HCT116 (cell line): Measurements from ENCODE around the gene ARHGAP23. TPM values are rescaled to one million over a fixed set of nuclear protein-coding genes. Genes with fewer than 3 reads are reported as not detected.

Experiments used
- ATAC-seq: fragments of 200-7000 bp; cut with Tn5 transposase; 2 replicates; pipeline ENCODE4 v1.9.1; 2020; ENCODE audit warnings: mild to moderate bottlenecking, moderate library complexity
- BruUV-seq: library from RNA; stranded (reverse); fragments of 400-500 nt; replicated peaks from 2 replicates; lab custom pipeline; 2021; lab: Mats Ljungman, UMichigan
- CTCF ChIA-PET: fragments of 300-600 bp; sonication (Branson Sonifier 250); formaldehyde crosslinking; loops from one replicate; lab custom pipeline; 2021; ENCODE audit warnings: antibody characterized with exemption; lab: Charles Lee
- POLR2A ChIA-PET: fragments of 300-600, 350-600 bp; sonication (Branson Sonifier 250); formaldehyde crosslinking; loops from one replicate; lab custom pipeline; 2021; ENCODE audit warnings: antibody characterized with exemption; lab: Charles Lee
- RAD21 ChIA-PET, 2 experiments: fragments of 300-600 bp; sonication (Branson Sonifier 250); formaldehyde crosslinking; loops; one replicate each; lab custom pipeline; 2023; ENCODE audit warnings: low total read pairs in 2 of 2; ENCODE audit not compliant: uncharacterized antibody in 2 of 2, unreplicated experiment in 2 of 2, low non-redundant PET in 1 of 2; lab: Charles Lee
- DNase-seq: peaks from one replicate; pipeline ENCODE4 v3.0.0-alpha.2; 2010; ENCODE audit warnings: low read depth, low spot score
- H2AFZ ChIP-seq: fragments of 200-600 bp; shearing (Covaris generic), sonication (generic); 2 replicates; pipeline ENCODE4 v1.6.1; 2017; ENCODE audit warnings: low read depth, mixed run types, mixed read lengths, antibody characterized with exemption, low read length; ENCODE audit not compliant: poor library complexity, severe bottlenecking
- H3K27ac ChIP-seq: 2 replicates; pipeline ENCODE4 v1.5.1; 2012; ENCODE audit warnings: low read depth, low read length
- H3K27me3 ChIP-seq: fragments of 200-600 bp; sonication (generic); 2 replicates; pipeline ENCODE4 v1.6.1; 2016; ENCODE audit warnings: mixed run types, low read length, mixed read lengths; ENCODE audit not compliant: insufficient read depth
- H3K36me3 ChIP-seq, 2 experiments: fragments of 200-500 bp in 1 of 2; fragments of 200-600 bp in 1 of 2; sonication (Bioruptor generic) in 1 of 2; sonication (generic) in 1 of 2; 2 replicates each; pipeline versions ENCODE4 v1.5.1 to v1.6.1; 2014 to 2016; ENCODE audit warnings: low read length in 2 of 2, inconsistent platforms in 1 of 2, mixed read lengths in 1 of 2, mixed run types in 1 of 2; ENCODE audit not compliant: insufficient read depth in 2 of 2, control insufficient read depth in 1 of 2
- H3K4me1 ChIP-seq, 2 experiments: fragments of 200-600 bp in 1 of 2; sonication (generic) in 1 of 2; 2 replicates each; pipeline versions ENCODE4 v1.5.1 to v1.6.1; 2012 to 2017; ENCODE audit warnings: low read length in 2 of 2, inconsistent platforms in 1 of 2, mild to moderate bottlenecking in 1 of 2, mixed read lengths in 1 of 2, mixed run types in 1 of 2, moderate library complexity in 1 of 2; ENCODE audit not compliant: insufficient read depth in 2 of 2, control insufficient read depth in 1 of 2
- H3K4me2 ChIP-seq: fragments of 200-600 bp; sonication (generic); 2 replicates; pipeline ENCODE4 v1.6.1; 2017; ENCODE audit warnings: mixed run types, low read length, mixed read lengths
- H3K4me3 ChIP-seq, 2 experiments: fragments of 200-600 bp in 1 of 2; sonication (generic) in 1 of 2; replicated peaks in 1 of 2; 2 replicates each; pipeline ENCODE4 v1.5.1; 2011 to 2016; ENCODE audit warnings: low read length in 2 of 2, control low read depth in 1 of 2, low read depth in 1 of 2, mild to moderate bottlenecking in 1 of 2, mixed read lengths in 1 of 2, mixed run types in 1 of 2
- H3K79me2 ChIP-seq: fragments of 200-600 bp; sonication (generic); 2 replicates; pipeline ENCODE4 v1.6.1; 2017; ENCODE audit warnings: mild to moderate bottlenecking, mixed run types, low read length, moderate library complexity, mixed read lengths; ENCODE audit not compliant: insufficient read depth
- H3K9ac ChIP-seq: fragments of 200-600 bp; sonication (generic); 2 replicates; pipeline ENCODE4 v1.6.1; 2016; ENCODE audit warnings: low read length, mixed read lengths
- H3K9me2 ChIP-seq: fragments of 200-600 bp; sonication (generic), shearing (Covaris generic); 2 replicates; pipeline ENCODE4 v1.6.1; 2017; ENCODE audit warnings: mixed run types, mild to moderate bottlenecking, moderate library complexity; ENCODE audit not compliant: insufficient read depth
- H3K9me3 ChIP-seq, 2 experiments: fragments of 200-500 bp in 1 of 2; fragments of 200-600 bp in 1 of 2; sonication (Bioruptor generic) in 1 of 2; sonication (generic) in 1 of 2; 2 replicates each; pipeline ENCODE4 v1.6.1; 2014 to 2017; ENCODE audit warnings: low read length in 2 of 2, mixed read lengths in 2 of 2, inconsistent platforms in 1 of 2, low read depth in 1 of 2, mild to moderate bottlenecking in 1 of 2, mixed run types in 1 of 2, moderate library complexity in 1 of 2; ENCODE audit not compliant: control insufficient read depth in 1 of 2, insufficient read depth in 1 of 2
- H4K20me1 ChIP-seq: fragments of 200-600 bp; sonication (generic), shearing (Covaris generic); 2 replicates; pipeline ENCODE4 v1.6.1; 2017; ENCODE audit warnings: mixed run types, mild to moderate bottlenecking, moderate library complexity; ENCODE audit not compliant: insufficient read depth
- CBX3 ChIP-seq: IDR thresholded peaks from 2 replicates; pipeline ENCODE4 v1.6.1; 2012; ENCODE audit warnings: low read depth
- CEBPB ChIP-seq: IDR thresholded peaks from 2 replicates; pipeline ENCODE4 v1.6.1; 2012; ENCODE audit warnings: low read depth
- EGR1 ChIP-seq: IDR thresholded peaks from 2 replicates; pipeline ENCODE4 v1.6.1; 2012; ENCODE audit warnings: low read depth
- EZH2 ChIP-seq: fragments of 200-600 bp; sonication (generic); IDR thresholded peaks from 2 replicates; pipeline ENCODE4 v1.6.1; 2017; ENCODE audit warnings: antibody characterized with exemption, mixed run types
- EZH2phosphoT487 ChIP-seq: fragments of 200-600 bp; IDR thresholded peaks from 2 replicates; pipeline ENCODE4 v1.6.1; 2018; ENCODE audit warnings: antibody characterized with exemption, borderline replicate concordance
- FOSL1 ChIP-seq: IDR thresholded peaks from 2 replicates; pipeline ENCODE4 v1.6.1; 2012; ENCODE audit warnings: low read depth
- JUND ChIP-seq: IDR thresholded peaks from 2 replicates; pipeline ENCODE4 v1.6.1; 2012
- POLR2A ChIP-seq: IDR thresholded peaks from 2 replicates; pipeline ENCODE4 v1.7.0; 2011; ENCODE audit warnings: borderline replicate concordance; ENCODE audit not compliant: insufficient read depth, insufficient read length; ENCODE audit errors: extremely low read depth
- POLR2AphosphoS5 ChIP-seq: IDR thresholded peaks from 2 replicates; pipeline ENCODE4 v1.6.1; 2011; ENCODE audit warnings: mild to moderate bottlenecking, low read depth, low read length, moderate library complexity
- RAD21 ChIP-seq: IDR thresholded peaks from 2 replicates; pipeline ENCODE4 v1.6.1; 2012; ENCODE audit warnings: low read depth, mild to moderate bottlenecking
- SIN3A ChIP-seq: IDR thresholded peaks from 2 replicates; pipeline ENCODE4 v1.6.1; 2012; ENCODE audit warnings: low read depth
- SP1 ChIP-seq: IDR thresholded peaks from 2 replicates; pipeline ENCODE4 v1.6.1; 2012; ENCODE audit warnings: low read depth
- SRF ChIP-seq: IDR thresholded peaks from 2 replicates; pipeline ENCODE4 v1.6.1; 2012; ENCODE audit warnings: low read depth
- TCF7L2 ChIP-seq: IDR thresholded peaks from 2 replicates; pipeline ENCODE4 v1.7.0; 2011; ENCODE audit warnings: borderline replicate concordance, inconsistent platforms; ENCODE audit not compliant: insufficient read depth, insufficient read length; ENCODE audit errors: extremely low read depth
- YY1 ChIP-seq: IDR thresholded peaks from 2 replicates; pipeline ENCODE4 v1.6.1; 2011; ENCODE audit warnings: low read length, low read depth, moderate library complexity, mild to moderate bottlenecking; ENCODE audit not compliant: insufficient replicate concordance; ENCODE audit errors: extremely low read depth
- ZFX ChIP-seq: fragments of 450-650 bp; IDR thresholded peaks from 2 replicates; pipeline ENCODE4 v1.6.1; 2017
- ZNF274 ChIP-seq: fragments of 200-500 bp; sonication (Bioruptor generic); IDR thresholded peaks from 2 replicates; pipeline ENCODE4 v1.6.1; 2014; ENCODE audit warnings: mild to moderate bottlenecking, low read depth, low read length, inconsistent platforms
- intact Hi-C: fragments of 100-400 bp; cut with micrococcal nuclease; formaldehyde crosslinking; loops from 2 replicates; pipeline ENCODE4 v1.10.0; 2022
- total RNA-seq: library from RNA; stranded (reverse); gene quantifications from one replicate; pipeline ENCODE4 v1.2.1, GENCODE V29; 2021; ENCODE audit not compliant: unreplicated experiment
- TF ChIP-seq, protein P1 (sequence below), 3 experiments: fragments of 200-600 bp in 1 of 3; sonication (generic) in 1 of 3; IDR thresholded peaks in 2 of 3; conservative IDR thresholded peaks in 1 of 3; 2 replicates each; pipeline ENCODE4 v1.5.1; 2012 to 2017; ENCODE audit warnings: low read depth in 2 of 3, low read length in 2 of 3, antibody characterized with exemption in 1 of 3, borderline replicate concordance in 1 of 3, control low read depth in 1 of 3, mild to moderate bottlenecking in 1 of 3, mixed read lengths in 1 of 3, mixed run types in 1 of 3, moderate library complexity in 1 of 3; ENCODE audit not compliant: insufficient read depth in 1 of 3
- TF ChIP-seq, protein P2 (sequence below): IDR thresholded peaks from 2 replicates; pipeline ENCODE4 v1.6.1; 2012
- TF ChIP-seq, protein P3 (sequence below): IDR thresholded peaks from 2 replicates; pipeline ENCODE4 v1.6.1; 2012

The ARHGAP23 gene
- total RNA-seq, 1 experiment from 2014 or later, result 41.0 TPM

DNA sequence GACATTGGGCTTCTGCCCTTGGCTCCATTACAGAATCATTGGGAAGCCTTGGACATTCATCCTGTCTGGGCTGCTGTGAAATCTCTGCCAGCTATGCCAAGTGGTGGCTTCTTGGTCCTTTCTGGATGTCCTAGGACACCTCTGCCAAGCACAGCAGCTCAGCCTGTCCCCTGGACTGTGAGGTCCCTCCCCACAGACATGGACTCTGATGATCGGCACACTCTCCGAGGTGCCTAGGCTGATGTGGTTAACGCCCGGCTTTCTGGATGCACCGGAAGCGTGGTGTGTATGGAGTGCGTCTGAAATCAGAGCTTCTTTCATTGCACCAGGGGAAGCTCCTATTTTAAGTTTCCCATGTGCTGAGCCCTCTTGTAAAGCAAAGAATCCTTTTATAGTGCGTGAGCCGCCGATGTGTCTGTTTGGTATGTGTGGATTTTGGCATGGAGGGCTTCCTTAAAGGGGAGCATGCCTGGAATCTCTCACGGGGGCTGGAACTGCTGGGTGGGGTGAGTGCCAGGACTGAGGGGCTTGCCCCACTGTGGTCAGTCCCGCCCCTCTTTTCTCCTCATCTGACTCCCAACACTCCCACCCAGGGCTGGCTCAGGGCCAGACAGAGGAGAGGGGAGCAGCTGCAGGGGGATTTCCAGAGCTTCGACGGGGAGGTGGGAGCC, 7.0 kb upstream of the ARHGAP23 start:
- Histone ChIP-seq H4K20me1 (no peaks in the 10 kb centered on the region), H3K4me1 (peaks cover 0 to 13% of the 10 kb centered on the region in 2 experiments; a peak in 1 of 4 replicates), H3K9ac (no peak overlapping the region), H2AFZ (no peak overlapping the region), H3K79me2 (no peaks in the 10 kb centered on the region), H3K36me3 (no peaks in the 10 kb centered on the region), H3K9me2 (no peaks in the 10 kb centered on the region), H3K27ac (no peak overlapping the region), H3K4me2 (no peak overlapping the region), H3K27me3 (no peaks in the 10 kb centered on the region), H3K4me3 (no peak overlapping the region), H3K9me3 (no peaks in the 10 kb centered on the region)
- no TSS peak for BruUV-seq
- intact Hi-C loops, result no loop called here
- ChIA-PET POLR2A (no interaction called here), RAD21 (no interaction called here), CTCF (interaction anchor here (1.1 to 1.4 kb wide), 2 partner anchors 20 to 116 kb away, joined by 3 to 4 read pairs; no protein-coding TSS in a partner anchor)
- ATAC-seq (no peak), DNase-seq (no peak)
- TF ChIP-seq RAD21 (no peak), ZNF274 (no peak), EZH2 (no peak), FOSL1 (no peak), EGR1 (no peak), ZFX (no peak), SIN3A (no peak), SRF (no peak), JUND (no peak), EZH2phosphoT487 (no peak), POLR2AphosphoS5 (no peak), CBX3 (no peak), CEBPB (no peak), POLR2A (no peak), TCF7L2 (no peak), YY1 (no peak), SP1 (no peak)
- TF ChIP-seq, protein P1, sequence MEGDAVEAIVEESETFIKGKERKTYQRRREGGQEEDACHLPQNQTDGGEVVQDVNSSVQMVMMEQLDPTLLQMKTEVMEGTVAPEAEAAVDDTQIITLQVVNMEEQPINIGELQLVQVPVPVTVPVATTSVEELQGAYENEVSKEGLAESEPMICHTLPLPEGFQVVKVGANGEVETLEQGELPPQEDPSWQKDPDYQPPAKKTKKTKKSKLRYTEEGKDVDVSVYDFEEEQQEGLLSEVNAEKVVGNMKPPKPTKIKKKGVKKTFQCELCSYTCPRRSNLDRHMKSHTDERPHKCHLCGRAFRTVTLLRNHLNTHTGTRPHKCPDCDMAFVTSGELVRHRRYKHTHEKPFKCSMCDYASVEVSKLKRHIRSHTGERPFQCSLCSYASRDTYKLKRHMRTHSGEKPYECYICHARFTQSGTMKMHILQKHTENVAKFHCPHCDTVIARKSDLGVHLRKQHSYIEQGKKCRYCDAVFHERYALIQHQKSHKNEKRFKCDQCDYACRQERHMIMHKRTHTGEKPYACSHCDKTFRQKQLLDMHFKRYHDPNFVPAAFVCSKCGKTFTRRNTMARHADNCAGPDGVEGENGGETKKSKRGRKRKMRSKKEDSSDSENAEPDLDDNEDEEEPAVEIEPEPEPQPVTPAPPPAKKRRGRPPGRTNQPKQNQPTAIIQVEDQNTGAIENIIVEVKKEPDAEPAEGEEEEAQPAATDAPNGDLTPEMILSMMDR (IDR thresholded peaks at IDR 0.05 in 2 of 3, conservative IDR thresholded peaks at IDR 0.05 in 1 of 3; ENCODE audit: borderline replicate concordance in 1 of 3, insufficient read depth in 1 of 3, low read depth in 2 of 3, low read length in 2 of 3), result no peak
- TF ChIP-seq, protein P2, sequence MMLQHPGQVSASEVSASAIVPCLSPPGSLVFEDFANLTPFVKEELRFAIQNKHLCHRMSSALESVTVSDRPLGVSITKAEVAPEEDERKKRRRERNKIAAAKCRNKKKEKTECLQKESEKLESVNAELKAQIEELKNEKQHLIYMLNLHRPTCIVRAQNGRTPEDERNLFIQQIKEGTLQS, result no peak
- TF ChIP-seq, protein P3, sequence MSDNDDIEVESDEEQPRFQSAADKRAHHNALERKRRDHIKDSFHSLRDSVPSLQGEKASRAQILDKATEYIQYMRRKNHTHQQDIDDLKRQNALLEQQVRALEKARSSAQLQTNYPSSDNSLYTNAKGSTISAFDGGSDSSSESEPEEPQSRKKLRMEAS, result no peak
